GM18858 (cell line): ENCODE measurements around the gene EML6.
"Not testable (repeated sequence)": the region's sequence is repeated elsewhere in the genome, so short reads cannot be mapped to it uniquely, and the experiment has no call there.

Experiments used
- ATAC-seq: cut with Tn5 transposase; IDR thresholded peaks from one replicate; pipeline ENCODE4 v1.9.1; 2021; ENCODE audit not compliant: unreplicated experiment

EML6 gene

GRCh38 chr2:54871457-54872107 is 148.1 kb downstream of the EML6 start:
- ATAC-seq, result no peak

- no peak for ATAC-seq
Measured at GRCh38 chr2:54872780-54873179, 149.3 kb downstream of the EML6 start.

GRCh38 chr2:54873236-54873635 is 149.8 kb downstream of the EML6 start:
- not testable (repeated sequence) for ATAC-seq

- no peak for ATAC-seq
Measured at GRCh38 chr2:54876764-54877163, 153.3 kb downstream of the EML6 start.

GRCh38 chr2:54878182-54878581 is 154.7 kb downstream of the EML6 start:
- ATAC-seq, result no peak

- ATAC-seq, result no peak
Measured at GRCh38 chr2:54879032-54879431, 155.6 kb downstream of the EML6 start.

- no peak for ATAC-seq
Measured at GRCh38 chr2:54879598-54880332, 156.3 kb downstream of the EML6 start.

GRCh38 chr2:54880428-54880827 is 157.0 kb downstream of the EML6 start:
- no peak for ATAC-seq

GRCh38 chr2:54881759-54882158 is 158.3 kb downstream of the EML6 start:
- ATAC-seq, result no peak

- ATAC-seq, result no peak
Measured at GRCh38 chr2:54885891-54886290, 162.4 kb downstream of the EML6 start.

- no peak for ATAC-seq
Measured at GRCh38 chr2:54887850-54888545, 164.5 kb downstream of the EML6 start.

GRCh38 chr2:54889053-54889452 is 165.6 kb downstream of the EML6 start:
- no peak for ATAC-seq

- no peak for ATAC-seq
Measured at GRCh38 chr2:54891909-54892308, 168.4 kb downstream of the EML6 start.

- ATAC-seq, result no peak
Measured at GRCh38 chr2:54894467-54894866, 171.0 kb downstream of the EML6 start.

GRCh38 chr2:54895730-54896129 is 172.3 kb downstream of the EML6 start:
- ATAC-seq, result no peak

GRCh38 chr2:54897420-54898310 is 174.2 kb downstream of the EML6 start:
- no peak for ATAC-seq

GRCh38 chr2:54898456-54899226 is 175.2 kb downstream of the EML6 start:
- no peak for ATAC-seq

- no peak for ATAC-seq
Measured at GRCh38 chr2:54899576-54900200, 176.2 kb downstream of the EML6 start.

- ATAC-seq, result no peak
Measured at GRCh38 chr2:54901224-54901986, 177.9 kb downstream of the EML6 start.
